ENCODE data around the gene KMT5C. TPM values are rescaled to one million over a fixed set of nuclear protein-coding genes. Genes with fewer than 3 reads are reported as not detected.
A peak's percentile ranks its signal among the peaks of the same experiment; 100 is the strongest.

Gene KMT5C
- total RNA-seq, 6 donors from 2014 or later = 9.1 to 111 (median 15.6) TPM

- Histone ChIP-seq H3K27ac (no peak overlapping the region), H3K27me3 (peaks cover 2 to 36% (median 23%) of the 10 kb centered on the region in 4 donors), H3K9me3 (no peaks in the 10 kb centered on the region), H3K4me3 (no peak overlapping the region), H3K4me1 (peaks cover 15 to 30% (median 20%) of the 10 kb centered on the region in 4 donors), H3K36me3 (no peaks in the 10 kb centered on the region)
- no peak for TF ChIP-seq POLR2A (IDR thresholded peaks at IDR 0.05)
- TF ChIP-seq EP300 (IDR thresholded peaks at IDR 0.05) = no peak
- TF ChIP-seq, protein P1, sequence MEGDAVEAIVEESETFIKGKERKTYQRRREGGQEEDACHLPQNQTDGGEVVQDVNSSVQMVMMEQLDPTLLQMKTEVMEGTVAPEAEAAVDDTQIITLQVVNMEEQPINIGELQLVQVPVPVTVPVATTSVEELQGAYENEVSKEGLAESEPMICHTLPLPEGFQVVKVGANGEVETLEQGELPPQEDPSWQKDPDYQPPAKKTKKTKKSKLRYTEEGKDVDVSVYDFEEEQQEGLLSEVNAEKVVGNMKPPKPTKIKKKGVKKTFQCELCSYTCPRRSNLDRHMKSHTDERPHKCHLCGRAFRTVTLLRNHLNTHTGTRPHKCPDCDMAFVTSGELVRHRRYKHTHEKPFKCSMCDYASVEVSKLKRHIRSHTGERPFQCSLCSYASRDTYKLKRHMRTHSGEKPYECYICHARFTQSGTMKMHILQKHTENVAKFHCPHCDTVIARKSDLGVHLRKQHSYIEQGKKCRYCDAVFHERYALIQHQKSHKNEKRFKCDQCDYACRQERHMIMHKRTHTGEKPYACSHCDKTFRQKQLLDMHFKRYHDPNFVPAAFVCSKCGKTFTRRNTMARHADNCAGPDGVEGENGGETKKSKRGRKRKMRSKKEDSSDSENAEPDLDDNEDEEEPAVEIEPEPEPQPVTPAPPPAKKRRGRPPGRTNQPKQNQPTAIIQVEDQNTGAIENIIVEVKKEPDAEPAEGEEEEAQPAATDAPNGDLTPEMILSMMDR (IDR thresholded peaks at IDR 0.05) = no peak
- no peak for TF ChIP-seq POLR2AphosphoS5 (IDR thresholded peaks at IDR 0.05)
- WGBS, 2 donors = 65 to 67% methylated on average over 22 to 25 of the region's 25 CpGs
- ATAC-seq (ENCODE audit: low FRiP score in 2 of 2) (no peak), DNase-seq (no peak)
Measured at GRCh38 chr19:55352549-55353145, 13.0 kb downstream of the KMT5C start.

DNA sequence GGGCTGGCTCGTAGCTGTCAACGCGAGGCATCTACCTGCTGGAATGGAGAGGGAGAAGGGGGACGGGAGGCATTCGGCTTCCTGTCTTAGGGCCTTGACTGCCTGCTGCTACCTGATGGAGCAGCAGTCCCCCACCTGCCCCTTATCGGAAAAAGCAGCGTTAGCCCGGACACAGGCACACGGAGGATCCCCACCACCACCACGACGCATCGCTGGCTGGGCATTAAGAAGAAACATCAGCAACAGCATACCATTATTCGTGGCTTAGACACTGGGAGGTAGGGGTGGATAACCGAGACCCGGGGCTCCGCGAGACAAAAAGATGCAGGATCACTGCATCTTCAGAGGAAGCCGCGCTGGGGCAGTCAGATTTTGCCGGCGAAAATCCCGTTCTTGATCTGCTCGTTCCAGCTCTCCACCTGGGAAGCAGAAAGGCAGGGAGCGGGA, 13.7 kb downstream of the KMT5C start:
- peak overlapping the region in 3 of 4 donors; percentile 33 to 53 (median 51) for H3K4me3 ChIP-seq
- no peak for ATAC-seq (ENCODE audit: low FRiP score in 2 of 2)
- TF ChIP-seq EP300 (IDR thresholded peaks at IDR 0.05) (no peak), POLR2AphosphoS5 (IDR thresholded peaks at IDR 0.05) (no peak), POLR2A (IDR thresholded peaks at IDR 0.05) (no peak)
- TF ChIP-seq, protein P1 (IDR thresholded peaks at IDR 0.05) = no peak

GRCh38 chr19:55353803-55354697, 14.4 kb downstream of the KMT5C start:
- peak; percentile 82 to 93 for DNase-seq

More for the DNA sequence above, 13.7 kb downstream of the KMT5C start:
- H3K4me1 ChIP-seq = peaks cover 15 to 25% (median 20%) of the 10 kb centered on the region in 4 donors
- H3K36me3 ChIP-seq = no peaks in the 10 kb centered on the region
- H3K27ac ChIP-seq = no peak overlapping the region
- peaks cover 2 to 36% (median 23%) of the 10 kb centered on the region in 4 donors for H3K27me3 ChIP-seq
- no peaks in the 10 kb centered on the region for H3K9me3 ChIP-seq
- WGBS, 2 donors = 2% methylated on average over 21 to 24 of the region's 24 CpGs
- peak in 1 of 2 donors; percentile 59 for DNase-seq

DNA sequence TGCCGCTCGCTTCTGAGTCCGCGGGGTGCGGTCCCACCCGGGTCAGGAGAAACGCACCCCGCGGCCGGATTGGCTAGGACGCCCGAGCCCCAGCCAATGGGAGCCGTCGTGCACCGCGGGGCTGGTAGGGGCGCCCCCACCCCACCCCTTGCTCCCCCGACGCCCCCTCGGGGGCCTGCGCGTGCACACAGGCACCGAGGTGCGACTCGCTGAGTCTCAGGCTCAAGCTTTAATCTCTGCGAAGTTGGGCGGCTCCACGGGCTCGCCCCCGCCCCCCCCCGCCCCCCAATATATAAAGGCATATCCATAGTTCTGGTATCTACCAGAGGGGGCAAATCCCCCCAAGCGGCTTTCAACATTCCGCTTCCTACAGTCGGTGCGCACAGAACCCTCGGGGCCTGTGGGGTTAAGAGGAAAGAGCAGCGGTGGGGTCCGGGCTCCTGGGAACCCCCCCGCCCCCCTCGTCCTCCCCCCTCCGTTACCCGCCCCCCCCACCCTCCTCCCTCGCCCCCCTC, 15.1 kb downstream of the KMT5C start, which contains the start of gene COX6B2:
COX6B2 (minus strand) TSS at position 22 of the 515 bp plus-strand sequence. CDS start 198 bp downstream, outside the sequence.
- 0 to 6% methylated on average over 3 to 11 of the region's 43 CpGs for WGBS, 2 donors
- DNase-seq = peak in 1 of 2 donors; percentile 71
- H3K4me1 ChIP-seq = peaks cover 15 to 22% (median 19%) of the 10 kb centered on the region in 4 donors
- peak within 1 kb of the TSS; percentile 10 to 53 (median 42) for H3K4me3 ChIP-seq
- ATAC-seq (ENCODE audit: low FRiP score in 2 of 2) = no peak
- peaks cover 2 to 36% (median 23%) of the 10 kb centered on the region in 4 donors for H3K27me3 ChIP-seq
- no peak within 1 kb of the TSS for H3K27ac ChIP-seq
- no peaks in the 10 kb centered on the region for H3K36me3 ChIP-seq
- no peaks in the 10 kb centered on the region for H3K9me3 ChIP-seq
- TF ChIP-seq POLR2A (IDR thresholded peaks at IDR 0.05) (no peak), EP300 (IDR thresholded peaks at IDR 0.05) (no peak), POLR2AphosphoS5 (IDR thresholded peaks at IDR 0.05) (no peak)
- TF ChIP-seq, protein P1 (IDR thresholded peaks at IDR 0.05) = no peak

More at GRCh38 chr19:55353803-55354697, 14.4 kb downstream of the KMT5C start:
- peak overlapping the region; percentile 10 to 53 (median 42) for H3K4me3 ChIP-seq
- H3K4me1 ChIP-seq = peaks cover 15 to 22% (median 19%) of the 10 kb centered on the region in 4 donors
- H3K36me3 ChIP-seq = no peaks in the 10 kb centered on the region
- WGBS, 2 donors = 2 to 4% methylated on average over 19 to 41 of the region's 72 CpGs
- TF ChIP-seq POLR2A (IDR thresholded peaks at IDR 0.05) (no peak), EP300 (IDR thresholded peaks at IDR 0.05) (no peak), POLR2AphosphoS5 (IDR thresholded peaks at IDR 0.05) (no peak)
- TF ChIP-seq, protein P1 (IDR thresholded peaks at IDR 0.05) = no peak
- H3K9me3 ChIP-seq = no peaks in the 10 kb centered on the region
- no peak overlapping the region for H3K27ac ChIP-seq
- peaks cover 2 to 36% (median 23%) of the 10 kb centered on the region in 4 donors for H3K27me3 ChIP-seq
- peak in 1 of 2 donors; percentile 90 for ATAC-seq (ENCODE audit: low FRiP score in 2 of 2)

Measured in upper lobe of left lung (tissue), 6 donors.